Endothelial cell of umbilical vein (primary cell): Measurements from ENCODE around the gene IL31RA. TPM values are rescaled to one million over a fixed set of nuclear protein-coding genes. Genes with fewer than 3 reads are reported as not detected.

Experiments used
- BruUV-seq: library from RNA; stranded (reverse); fragments of 400-500 nt; replicated peaks from 2 replicates; lab custom pipeline; 2021; lab: Mats Ljungman, UMichigan
- CTCF ChIA-PET: fragments of 300-600, 350-600 bp; sonication (Branson Sonifier 250); formaldehyde crosslinking; loops from one replicate; lab custom pipeline; 2021; ENCODE audit warnings: antibody characterized with exemption, inconsistent platforms; lab: Charles Lee
- POLR2A ChIA-PET: fragments of 300-600, 350-600 bp; sonication (Branson Sonifier 250); formaldehyde crosslinking; loops from one replicate; lab custom pipeline; 2021; ENCODE audit warnings: antibody characterized with exemption, inconsistent platforms; lab: Charles Lee
- DNase-seq: peaks from one replicate; pipeline ENCODE4 v3.0.0-alpha.2; 2011; ENCODE audit warnings: low read depth, low spot score
- FAIRE-seq: peaks from 2 replicates; lab custom pipeline; 2011; peaks lifted over from hg19 to GRCh38; lab: Jason Lieb, UNC
- H2AFZ ChIP-seq: 2 replicates; pipeline ENCODE4 v1.6.0; 2012; ENCODE audit warnings: low read depth, low read length, control low read depth, inconsistent platforms
- H3K27ac ChIP-seq: 2 replicates; pipeline ENCODE4 v1.5.1; 2011; ENCODE audit warnings: low read depth, mild to moderate bottlenecking, control low read depth, low read length, moderate library complexity; ENCODE audit not compliant: insufficient read depth
- H3K27me3 ChIP-seq, 2 experiments: 2 replicates each; pipeline versions ENCODE4 v1.6.0 to v1.6.1; 2011; ENCODE audit warnings: low read length in 2 of 2, mixed read lengths in 1 of 2; ENCODE audit not compliant: control insufficient read depth in 2 of 2, insufficient read depth in 2 of 2
- H3K36me3 ChIP-seq, 2 experiments: 2 replicates in 1 of 2; 3 replicates in 1 of 2; pipeline ENCODE4 v1.5.1; 2011; ENCODE audit warnings: low read length in 2 of 2, mild to moderate bottlenecking in 1 of 2, moderate library complexity in 1 of 2; ENCODE audit not compliant: control insufficient read depth in 2 of 2, insufficient read depth in 2 of 2; ENCODE audit errors: extremely low read depth in 1 of 2
- H3K4me1 ChIP-seq: 3 replicates; pipeline ENCODE4 v1.5.1; 2011; ENCODE audit warnings: mild to moderate bottlenecking, low read length; ENCODE audit not compliant: control insufficient read depth, insufficient read depth; ENCODE audit errors: extremely low read depth
- H3K4me2 ChIP-seq: 2 replicates; pipeline ENCODE4 v1.6.1; 2011; ENCODE audit warnings: low read length, control low read depth, mixed read lengths; ENCODE audit not compliant: insufficient read depth
- H3K4me3 ChIP-seq, 3 experiments: fragments of 200-600 bp in 1 of 3; sonication (generic), shearing (Covaris generic) in 1 of 3; replicated peaks in 1 of 3; 2 replicates each; pipeline ENCODE4 v1.5.1; 2011 to 2016; ENCODE audit warnings: control low read depth in 3 of 3, low read length in 3 of 3, mild to moderate bottlenecking in 2 of 3, inconsistent platforms in 1 of 3, low read depth in 1 of 3, moderate library complexity in 1 of 3; ENCODE audit not compliant: insufficient read depth in 1 of 3
- H3K79me2 ChIP-seq: 2 replicates; pipeline ENCODE4 v1.6.0; 2012; ENCODE audit warnings: low read length, inconsistent platforms; ENCODE audit not compliant: control insufficient read depth, insufficient read depth
- H3K9ac ChIP-seq: replicated peaks from 2 replicates; pipeline ENCODE3; 2011; ENCODE audit warnings: low read length, control low read depth; ENCODE audit not compliant: insufficient read depth; ENCODE audit errors: extremely low read depth
- H3K9me1 ChIP-seq: replicated peaks from 3 replicates; pipeline ENCODE4 v1.6.0; 2011; ENCODE audit warnings: mild to moderate bottlenecking, low read length; ENCODE audit not compliant: control insufficient read depth, insufficient read depth; ENCODE audit errors: extremely low read depth
- H3K9me3 ChIP-seq: replicated peaks from 2 replicates; pipeline ENCODE4 v1.5.1; 2012; ENCODE audit warnings: low read length, inconsistent platforms; ENCODE audit not compliant: control insufficient read depth, insufficient read depth
- H4K20me1 ChIP-seq: replicated peaks from 2 replicates; pipeline ENCODE3; 2011; ENCODE audit warnings: mild to moderate bottlenecking, low read length; ENCODE audit not compliant: control insufficient read depth, insufficient read depth; ENCODE audit errors: extremely low read depth
- EZH2 ChIP-seq: IDR thresholded peaks from 2 replicates; pipeline ENCODE4 v1.6.1; 2012; ENCODE audit warnings: borderline replicate concordance, low read depth, mild to moderate bottlenecking, moderate library complexity, low read length, inconsistent platforms; ENCODE audit not compliant: severe bottlenecking
- FOS ChIP-seq: IDR thresholded peaks from 2 replicates; pipeline ENCODE4 v1.6.1; 2011; ENCODE audit warnings: mild to moderate bottlenecking, low read length, moderate library complexity, borderline replicate concordance; ENCODE audit not compliant: insufficient read depth
- GATA2 ChIP-seq: IDR thresholded peaks from 2 replicates; pipeline ENCODE4 v1.7.0; 2011; ENCODE audit warnings: low read depth, mild to moderate bottlenecking, moderate library complexity, mixed read lengths, low read length; ENCODE audit not compliant: insufficient read length, insufficient read depth
- JUN ChIP-seq: IDR thresholded peaks from 2 replicates; pipeline ENCODE4 v1.6.1; 2011; ENCODE audit warnings: borderline replicate concordance, low read depth; ENCODE audit not compliant: insufficient read length, insufficient read depth
- MAX ChIP-seq: IDR thresholded peaks from 2 replicates; pipeline ENCODE4 v1.6.1; 2011; ENCODE audit not compliant: insufficient read depth, insufficient read length
- MYC ChIP-seq: IDR thresholded peaks from one replicate; pipeline ENCODE4 v1.6.1; 2011; ENCODE audit warnings: mild to moderate bottlenecking, low read depth, low read length
- POLR2A ChIP-seq: IDR thresholded peaks from 2 replicates; pipeline ENCODE4 v1.6.1; 2012; ENCODE audit warnings: low read depth, mild to moderate bottlenecking, control low read depth, low read length
- POLR2AphosphoS5 ChIP-seq: IDR thresholded peaks from 2 replicates; pipeline ENCODE4 v1.6.1; 2012; ENCODE audit warnings: low read depth, mild to moderate bottlenecking, control low read depth, low read length, moderate library complexity; ENCODE audit not compliant: insufficient read depth
- dilution Hi-C: fragments of 300-500 bp; cut with MboI; formaldehyde crosslinking; loops from one replicate; pipeline ENCODE4 v1.15.0; 2019; ENCODE audit warnings: low sequenced_read_pairs; ENCODE audit not compliant: extremely low pct_ligation_motif_present
- intact Hi-C: fragments of 100-400 bp; cut with micrococcal nuclease; formaldehyde crosslinking; loops from one replicate; pipeline ENCODE4 v1.10.0; 2022
- polyA plus RNA-seq, 4 experiments: library from polyadenylated mRNA; depleted of rRNA in 3 of 4; stranded (reverse) in 3 of 4; unstranded in 1 of 4; fragments of >200 nt; gene quantifications; 2 replicates each; pipeline versions ENCODE4 v1.2.1 to v1.2.3, GENCODE V29; 2011 to 2012; ENCODE audit warnings: missing spikeins in 1 of 4
- total RNA-seq: library from RNA; stranded (reverse); gene quantifications from 2 replicates; pipeline ENCODE4 v1.2.3, GENCODE V29; 2021
- TF ChIP-seq, protein P1 (sequence below), 2 donors: IDR thresholded peaks; 1 replicate in 1 of 2; 2 replicates in 1 of 2; pipeline ENCODE4 v1.5.1; 2011; ENCODE audit warnings: low read length in 2 of 2, mild to moderate bottlenecking in 2 of 2, moderate library complexity in 2 of 2, control low read depth in 1 of 2, inconsistent platforms in 1 of 2, low read depth in 1 of 2; ENCODE audit not compliant: insufficient read depth in 1 of 2; ENCODE audit errors: extremely low read depth in 1 of 2

The IL31RA gene
- total and polyA plus RNA-seq, 2 donors (not counting 3 experiments of a cell fraction or from before 2014, with no cell fraction given), result 0.14 to 0.75 TPM

DNA sequence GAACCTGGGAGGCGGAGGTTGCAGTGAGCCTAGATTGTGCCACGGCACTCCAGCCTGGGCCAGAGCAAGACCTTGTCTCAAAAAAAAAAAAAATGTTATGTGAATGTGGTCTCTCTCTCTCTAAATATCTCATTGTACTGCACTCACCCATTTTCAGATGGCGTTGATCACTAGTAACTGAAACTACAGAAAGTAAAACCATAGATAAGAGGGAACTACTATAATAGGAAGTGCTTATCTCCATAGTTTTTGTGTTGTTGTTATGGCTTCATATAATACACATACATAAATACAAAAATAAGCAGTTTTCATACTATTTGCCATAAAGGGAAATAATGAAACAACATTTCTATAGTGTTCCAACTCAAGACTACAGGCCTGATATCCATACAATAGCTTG lies 9.1 kb downstream of the IL31RA start:
- ChIA-PET CTCF (no interaction called here), POLR2A (no interaction called here)
- no peaks in the 10 kb centered on the region for H4K20me1 ChIP-seq
- H3K79me2 ChIP-seq, result no peaks in the 10 kb centered on the region
- H2AFZ ChIP-seq, result no peak overlapping the region
- intact Hi-C loops (no loop called here), dilution Hi-C loops (no loop called here)
- H3K9me3 ChIP-seq, result no peaks in the 10 kb centered on the region
- H3K9me1 ChIP-seq, result no peaks in the 10 kb centered on the region
- no TSS peak for BruUV-seq
- H3K27ac ChIP-seq, result no peak overlapping the region
- no peak overlapping the region for H3K9ac ChIP-seq
- TF ChIP-seq POLR2A (no peak), MYC (no peak), FOS (no peak), POLR2AphosphoS5 (no peak), JUN (no peak), GATA2 (no peak), MAX (no peak), EZH2 (no peak)
- TF ChIP-seq, protein P1, sequence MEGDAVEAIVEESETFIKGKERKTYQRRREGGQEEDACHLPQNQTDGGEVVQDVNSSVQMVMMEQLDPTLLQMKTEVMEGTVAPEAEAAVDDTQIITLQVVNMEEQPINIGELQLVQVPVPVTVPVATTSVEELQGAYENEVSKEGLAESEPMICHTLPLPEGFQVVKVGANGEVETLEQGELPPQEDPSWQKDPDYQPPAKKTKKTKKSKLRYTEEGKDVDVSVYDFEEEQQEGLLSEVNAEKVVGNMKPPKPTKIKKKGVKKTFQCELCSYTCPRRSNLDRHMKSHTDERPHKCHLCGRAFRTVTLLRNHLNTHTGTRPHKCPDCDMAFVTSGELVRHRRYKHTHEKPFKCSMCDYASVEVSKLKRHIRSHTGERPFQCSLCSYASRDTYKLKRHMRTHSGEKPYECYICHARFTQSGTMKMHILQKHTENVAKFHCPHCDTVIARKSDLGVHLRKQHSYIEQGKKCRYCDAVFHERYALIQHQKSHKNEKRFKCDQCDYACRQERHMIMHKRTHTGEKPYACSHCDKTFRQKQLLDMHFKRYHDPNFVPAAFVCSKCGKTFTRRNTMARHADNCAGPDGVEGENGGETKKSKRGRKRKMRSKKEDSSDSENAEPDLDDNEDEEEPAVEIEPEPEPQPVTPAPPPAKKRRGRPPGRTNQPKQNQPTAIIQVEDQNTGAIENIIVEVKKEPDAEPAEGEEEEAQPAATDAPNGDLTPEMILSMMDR (IDR thresholded peaks at IDR 0.05; ENCODE audit: extremely low read depth in 1 of 2, insufficient read depth in 1 of 2, low read depth in 1 of 2, low read length in 2 of 2), result no peak
- peaks cover 13% of the 10 kb centered on the region for H3K4me1 ChIP-seq
- no peaks in the 10 kb centered on the region for H3K36me3 ChIP-seq
- DNase-seq (no peak), FAIRE-seq (no peak)
- no peak overlapping the region for H3K4me2 ChIP-seq
- H3K27me3 ChIP-seq, result no peaks in the 10 kb centered on the region
- no peak overlapping the region for H3K4me3 ChIP-seq
